HG03354 (cell line): ENCODE measurements around the gene DAPK2.

Experiments used
- ATAC-seq: cut with Tn5 transposase; IDR thresholded peaks from one replicate; pipeline ENCODE4 v1.9.1; 2021; ENCODE audit warnings: mild to moderate bottlenecking; ENCODE audit not compliant: unreplicated experiment, poor library complexity, severe bottlenecking

DAPK2 gene

DNA sequence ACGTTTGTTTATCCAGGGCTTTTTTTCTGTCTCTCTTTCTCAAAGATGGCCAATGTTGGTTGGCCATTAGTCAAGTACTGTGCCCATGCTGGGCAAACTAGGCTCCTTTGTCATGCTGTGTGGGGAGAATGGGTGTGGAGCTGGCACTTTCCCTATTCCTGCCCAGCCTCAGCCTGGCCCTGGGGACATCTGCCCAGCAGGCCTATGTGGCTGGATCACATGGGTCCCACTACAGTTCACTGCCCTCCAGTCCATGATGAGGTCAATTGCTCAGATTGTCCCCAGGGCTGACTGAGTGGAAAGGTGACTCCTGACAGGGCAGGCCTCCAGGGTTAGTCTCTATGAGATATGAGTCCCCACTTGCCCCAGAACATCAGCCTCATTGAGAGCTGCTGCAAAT is 158.1 kb downstream of the DAPK2 start:
- no peak for ATAC-seq

DNA sequence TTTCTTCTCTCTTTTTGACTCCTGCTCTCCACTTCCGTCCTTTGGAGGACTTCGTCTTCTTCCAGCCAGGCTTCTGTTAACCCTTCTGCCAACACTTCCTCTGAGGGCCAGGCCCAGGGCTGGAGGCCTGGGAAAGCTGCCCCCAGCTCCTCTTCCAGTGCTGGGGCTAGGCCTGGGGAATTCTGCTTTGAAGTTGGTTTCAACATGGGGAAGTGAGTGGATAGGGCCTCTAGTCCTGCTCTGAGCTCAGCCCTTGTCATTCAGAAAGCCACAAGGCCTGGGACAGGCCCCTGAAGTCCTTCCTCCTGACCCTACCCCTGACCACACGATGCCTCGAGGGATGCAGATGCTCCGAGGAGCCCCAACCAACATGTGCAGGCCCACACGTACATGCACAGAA is 158.7 kb downstream of the DAPK2 start:
- no peak for ATAC-seq

DNA sequence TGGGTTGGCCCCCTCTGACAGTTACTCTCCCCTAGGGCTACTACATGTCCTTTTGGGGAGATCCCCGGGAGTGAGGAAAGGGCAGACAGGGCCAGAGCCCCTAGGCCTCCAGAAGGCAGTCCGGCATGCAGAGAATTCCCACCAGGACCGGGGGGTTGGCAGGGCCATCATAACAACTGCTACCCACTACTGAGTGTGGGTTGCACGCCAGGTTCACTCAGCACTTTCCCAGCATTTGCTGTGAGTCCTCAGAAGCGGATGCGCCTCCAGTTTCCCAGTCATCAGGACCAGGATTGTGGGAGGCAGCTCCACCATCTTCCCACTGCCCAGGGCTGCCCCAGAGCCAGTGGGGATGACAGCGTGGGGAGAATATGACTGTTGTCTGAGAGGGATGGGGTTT is 161.3 kb downstream of the DAPK2 start:
- no peak for ATAC-seq

DNA sequence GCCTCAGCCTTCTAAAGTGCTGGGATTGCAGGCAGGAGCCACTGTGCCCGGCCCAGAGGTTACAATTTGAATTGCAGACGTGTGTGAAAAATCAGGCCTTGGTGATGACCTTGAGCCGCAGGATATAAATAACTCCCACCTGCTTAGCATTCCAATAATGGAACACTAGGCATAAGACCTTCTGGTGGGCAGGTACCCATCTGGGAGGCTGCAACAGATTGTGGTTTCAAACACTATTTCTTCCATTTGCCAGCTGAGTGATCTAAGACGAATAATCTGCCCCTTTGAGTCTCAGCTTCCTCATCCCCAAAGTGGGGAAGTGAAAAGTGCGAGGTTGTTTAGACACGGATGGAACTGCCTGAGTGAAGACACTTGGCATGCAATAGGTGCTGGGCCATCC is 164.9 kb downstream of the DAPK2 start:
- no peak for ATAC-seq

DNA sequence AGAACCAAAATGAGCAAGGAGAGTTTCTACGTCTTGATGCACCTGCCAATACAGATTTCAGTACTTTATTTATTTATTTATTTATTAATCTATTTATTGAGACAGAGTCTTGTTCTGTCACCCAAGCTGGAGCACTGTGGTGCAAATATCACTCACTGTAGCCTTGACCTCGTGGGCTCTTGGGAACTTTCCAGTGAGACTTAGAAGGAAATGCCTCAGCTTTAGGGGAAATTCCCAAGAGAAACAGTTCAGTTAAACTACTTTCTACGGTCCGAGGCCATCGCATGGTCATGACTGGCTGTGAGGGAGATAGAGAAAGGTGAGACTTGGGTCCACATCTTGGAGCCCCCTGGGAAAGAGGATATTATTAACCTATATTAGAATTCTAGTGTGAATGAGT is 165.5 kb downstream of the DAPK2 start:
- no peak for ATAC-seq

DNA sequence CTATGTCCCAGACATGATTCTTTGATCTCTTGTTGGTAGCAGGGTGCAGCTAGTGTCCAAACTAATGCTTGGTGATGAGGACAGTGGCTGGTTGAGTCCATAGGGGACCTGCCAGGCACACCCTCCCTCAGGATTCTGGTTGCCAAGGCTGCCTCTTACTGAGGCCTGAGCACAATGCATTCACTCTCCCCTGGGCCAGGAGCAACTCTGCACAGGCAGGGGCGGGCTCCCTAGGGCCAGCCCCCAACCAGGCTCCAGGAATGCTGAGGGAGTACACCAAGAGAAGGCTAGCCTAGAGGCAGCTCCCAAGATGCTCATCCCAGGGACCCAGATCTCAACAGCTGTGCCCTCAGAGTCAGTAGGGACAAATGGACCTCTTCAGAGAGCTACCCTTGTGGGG is 166.3 kb downstream of the DAPK2 start:
- ATAC-seq = no peak

DNA sequence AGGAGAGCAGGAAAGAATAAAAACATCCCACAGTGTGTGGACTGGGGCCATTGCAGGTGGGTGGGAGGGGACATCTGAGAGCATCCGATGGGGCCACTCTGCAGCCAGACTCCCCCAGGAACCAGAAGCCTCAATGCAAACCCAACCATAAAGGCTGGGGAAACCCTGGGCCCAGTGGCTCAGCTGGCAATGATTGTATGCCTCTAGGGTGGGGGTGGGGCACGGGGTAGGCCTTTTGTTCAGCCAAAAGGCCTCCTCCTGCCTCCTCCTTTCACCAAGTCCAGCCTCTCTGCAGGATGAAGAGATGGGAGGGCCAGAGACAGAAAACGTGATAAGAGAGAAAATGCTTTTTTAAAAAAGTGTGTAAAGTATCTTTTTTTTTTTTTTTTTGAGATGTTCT is 167.1 kb downstream of the DAPK2 start:
- ATAC-seq = no peak

DNA sequence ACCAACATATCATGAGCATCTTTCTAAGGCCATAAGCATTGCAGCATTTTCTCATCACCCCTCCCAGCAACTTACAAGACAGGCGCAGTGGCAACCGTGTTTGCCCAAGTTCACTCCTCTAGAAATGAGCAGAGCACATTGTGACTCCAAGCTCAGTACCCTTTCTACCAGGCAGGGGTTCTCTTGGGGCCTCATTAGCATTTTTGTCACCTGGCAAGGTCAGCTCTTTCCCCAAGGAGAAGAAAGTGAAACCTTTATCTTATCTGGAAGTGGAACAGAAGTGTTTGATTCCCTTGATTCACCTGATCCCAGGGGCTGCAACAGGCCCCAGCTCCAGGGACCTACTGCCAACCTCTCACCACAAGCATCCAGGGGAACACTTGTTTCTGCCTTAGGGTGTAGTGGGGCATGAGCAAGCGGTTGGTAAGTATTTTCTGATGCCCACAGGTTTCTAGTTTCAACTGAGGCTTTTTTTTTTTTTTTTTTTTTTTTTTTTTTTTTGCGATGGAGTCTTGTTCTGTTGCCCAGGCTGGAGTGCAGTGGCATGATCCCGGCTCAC is 168.5 kb downstream of the DAPK2 start:
- no peak for ATAC-seq

DNA sequence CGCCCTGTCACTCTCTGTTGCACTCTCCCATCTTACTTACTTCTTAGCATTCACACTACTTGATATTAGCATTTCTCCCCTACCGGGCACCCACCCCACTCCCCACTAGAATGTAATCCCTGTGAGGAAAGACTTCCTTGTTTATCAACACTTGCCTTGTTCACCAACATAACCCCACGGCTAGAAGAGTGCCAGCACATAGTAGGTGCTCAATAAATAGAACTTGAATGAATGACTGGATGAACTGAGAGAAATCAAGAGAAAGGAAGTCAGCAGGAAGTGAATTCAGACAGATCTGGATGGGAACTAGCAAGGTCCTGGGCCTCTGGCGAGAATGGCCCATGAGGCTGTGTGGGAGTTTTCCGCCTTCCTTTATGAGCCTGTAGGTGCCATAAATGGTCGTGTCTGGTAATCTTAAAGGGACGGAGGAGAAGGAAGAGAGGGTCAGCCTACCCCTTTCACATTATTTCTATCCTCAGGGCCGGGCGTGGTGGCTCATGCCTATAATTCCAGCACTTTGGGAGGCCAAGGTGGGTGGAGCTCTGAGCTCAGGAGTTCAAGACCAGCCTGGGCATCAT is 170.1 kb downstream of the DAPK2 start:
- no peak for ATAC-seq

DNA sequence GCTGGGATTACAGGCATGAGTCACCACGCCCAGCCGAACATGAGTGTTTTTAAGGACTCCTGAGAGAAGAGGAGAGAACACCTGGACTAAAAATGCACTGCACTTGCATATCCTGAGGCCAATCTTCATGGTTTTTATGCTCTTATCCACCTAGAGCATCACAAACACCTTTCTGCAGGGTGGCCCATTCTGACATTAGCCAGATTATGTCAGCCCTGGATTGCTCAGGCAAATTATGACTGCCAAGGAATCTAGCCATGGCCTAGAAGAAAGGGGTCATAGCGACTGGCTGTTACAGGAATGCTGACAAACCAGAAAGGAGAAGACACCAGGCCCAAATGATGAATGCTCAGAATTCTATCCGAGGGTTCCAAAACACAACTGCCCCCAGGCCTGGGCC is 171.7 kb downstream of the DAPK2 start:
- ATAC-seq = no peak

DNA sequence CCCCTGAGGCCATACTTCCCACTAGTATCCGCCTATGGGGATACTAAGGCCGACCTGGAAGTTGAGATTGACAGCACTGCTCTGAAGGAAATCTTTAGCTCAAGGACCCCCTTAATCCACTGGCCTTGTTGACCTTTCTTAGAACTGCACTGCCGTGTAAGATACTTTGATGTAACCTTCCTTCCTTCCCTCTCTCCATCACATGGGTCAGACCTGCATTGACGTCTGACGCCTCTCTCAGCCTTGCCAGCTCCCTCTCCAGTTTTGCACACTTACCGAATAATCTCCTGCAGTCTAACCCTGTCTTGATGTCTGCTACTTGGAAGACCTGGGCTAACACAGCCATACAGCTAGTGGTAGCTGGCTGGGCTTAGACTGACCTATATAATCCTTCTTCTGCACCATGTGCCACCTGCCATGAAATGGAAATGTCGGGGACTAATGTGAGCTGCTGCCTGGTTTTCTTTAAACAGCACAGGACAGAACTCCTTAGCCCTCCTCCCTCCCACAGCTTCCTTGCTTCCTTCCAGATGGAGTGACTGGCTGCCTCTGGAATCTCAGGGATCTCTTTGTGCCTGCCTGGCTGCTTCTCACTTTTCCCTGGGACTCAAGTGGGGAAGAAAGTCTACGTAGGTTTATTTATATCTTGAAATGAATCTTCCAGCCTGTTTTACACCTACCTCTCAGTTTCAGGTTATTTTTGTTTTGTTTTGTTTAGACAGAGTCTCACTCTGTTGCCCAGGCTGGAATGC is 173.3 kb downstream of the DAPK2 start:
- ATAC-seq = no peak

DNA sequence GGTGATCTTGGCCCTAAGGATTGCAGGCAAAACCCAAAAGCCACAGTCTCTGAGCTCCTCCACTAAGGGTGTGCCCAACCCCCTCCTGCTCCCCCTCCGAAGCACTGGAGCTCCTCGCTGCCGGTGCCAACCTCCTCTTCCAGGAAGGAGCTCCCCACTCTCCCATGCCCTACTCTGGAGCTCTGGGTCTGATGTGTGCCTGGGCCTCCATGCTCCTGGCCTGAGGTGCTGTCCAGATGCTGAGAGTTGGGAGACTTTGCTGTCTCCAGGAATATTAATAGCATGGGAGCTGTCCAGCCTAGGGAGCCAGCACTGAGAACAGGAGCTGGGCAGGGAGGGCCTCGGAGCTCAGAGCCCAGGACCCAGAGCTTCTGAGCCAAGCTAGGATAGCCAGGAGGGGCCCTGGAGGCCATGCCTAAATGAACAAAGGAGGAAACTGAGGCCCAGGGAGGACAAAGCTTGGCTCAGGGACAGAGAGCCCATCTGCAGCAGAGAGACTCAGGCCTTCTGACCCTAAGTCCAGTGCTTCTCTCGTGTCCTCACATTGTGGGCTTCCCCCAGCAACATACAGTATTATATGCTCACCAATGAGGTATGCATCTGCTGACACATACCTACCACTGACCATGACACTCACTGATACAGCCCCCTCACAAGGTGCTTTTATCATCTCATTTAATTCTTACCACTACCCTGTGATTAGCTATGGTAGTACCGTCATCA is 175.6 kb downstream of the DAPK2 start:
- ATAC-seq = no peak

DNA sequence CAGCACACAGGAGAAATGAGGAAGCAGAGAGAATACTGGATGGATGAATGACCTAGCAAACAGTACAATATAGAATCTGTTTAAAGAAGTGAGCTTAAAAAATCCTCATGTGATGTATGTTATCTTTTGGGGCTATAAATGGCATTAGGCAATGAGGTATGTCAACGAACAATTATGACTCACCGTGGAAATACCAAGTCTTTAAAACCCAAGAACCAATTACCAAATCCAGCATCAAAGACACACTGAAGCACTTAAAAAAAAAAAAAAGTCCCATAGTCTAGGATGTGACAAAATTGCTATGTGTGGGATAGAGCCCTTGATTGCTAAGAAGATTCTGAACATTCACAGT is 176.3 kb downstream of the DAPK2 start:
- ATAC-seq = no peak

DNA sequence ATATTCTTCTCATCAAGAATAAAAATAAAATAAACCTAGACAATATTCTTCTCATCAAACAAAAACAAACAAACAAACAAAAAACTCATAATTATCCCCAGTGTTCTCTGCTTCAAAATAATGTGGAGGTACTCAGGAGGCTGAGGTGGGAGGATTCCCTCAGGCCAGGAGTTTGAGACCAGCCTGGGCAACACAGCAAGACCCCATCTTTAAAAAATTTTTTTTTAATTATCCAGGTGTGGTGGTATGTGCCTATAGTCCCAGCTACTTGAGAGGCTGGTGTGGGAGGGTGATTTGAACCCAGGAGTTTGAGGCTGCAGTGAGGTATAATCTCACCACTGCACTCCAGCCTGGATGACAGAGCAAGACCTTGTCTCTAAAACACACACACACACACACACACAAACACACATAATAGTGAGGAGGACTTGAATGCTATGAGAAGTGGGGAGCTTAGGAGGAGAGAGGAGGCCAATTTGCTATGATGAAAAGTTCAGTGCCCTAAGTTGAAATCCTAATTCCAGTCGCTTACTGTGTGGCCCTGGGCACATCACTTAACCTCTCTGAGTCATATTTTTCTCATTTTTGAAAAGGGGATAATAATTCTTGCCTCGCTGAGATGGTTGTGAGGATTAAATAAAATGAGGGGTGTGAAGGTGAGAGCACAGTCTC is 176.8 kb downstream of the DAPK2 start:
- ATAC-seq = no peak

DNA sequence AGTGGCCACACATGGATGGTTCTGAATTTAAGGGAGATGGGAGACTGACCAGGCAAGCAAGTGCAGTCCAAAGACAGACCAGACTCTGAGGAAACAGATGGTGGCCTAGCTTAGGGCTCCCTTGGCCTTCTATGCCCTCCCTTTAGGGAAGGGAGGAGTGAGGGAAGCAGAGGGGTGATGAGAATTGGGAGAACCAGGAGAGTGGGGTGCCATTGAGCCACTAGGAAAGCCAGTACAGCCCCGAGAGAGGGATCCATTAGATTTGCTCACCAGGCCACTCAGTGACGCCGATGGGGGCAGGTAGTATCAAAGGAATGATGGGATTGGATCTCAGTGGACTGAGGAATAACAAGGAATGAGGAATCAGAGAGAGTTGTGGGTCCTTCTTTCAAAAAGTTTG is 182.1 kb downstream of the DAPK2 start:
- no peak for ATAC-seq

DNA sequence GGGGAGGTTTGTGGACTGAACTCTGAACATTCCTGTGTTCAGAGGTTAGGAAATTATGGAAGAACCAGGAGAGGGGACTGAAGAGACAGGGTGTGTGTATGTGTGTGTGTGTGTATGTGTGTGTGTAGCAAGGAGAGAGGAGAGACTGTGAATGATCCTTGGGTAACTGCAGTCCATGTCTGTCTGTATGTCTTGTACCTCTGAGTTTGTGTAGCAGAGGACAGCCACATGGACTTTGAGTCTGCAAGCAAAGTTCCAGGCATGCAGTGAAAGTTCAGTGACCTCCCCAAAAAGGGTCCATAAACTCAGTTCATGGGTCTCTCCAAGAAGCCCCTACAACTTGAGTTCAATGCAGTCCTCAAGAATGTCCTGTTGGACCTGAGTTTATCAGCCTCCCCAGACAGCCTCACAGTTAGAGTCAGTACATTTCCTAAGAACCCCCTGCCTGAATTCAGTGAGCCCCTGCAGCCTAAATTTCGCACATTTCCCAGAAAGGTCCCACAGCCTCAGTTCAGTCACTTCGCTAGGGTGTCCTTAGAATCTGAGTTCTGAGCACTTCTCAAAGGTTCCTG is 184.3 kb downstream of the DAPK2 start:
- no peak for ATAC-seq

DNA sequence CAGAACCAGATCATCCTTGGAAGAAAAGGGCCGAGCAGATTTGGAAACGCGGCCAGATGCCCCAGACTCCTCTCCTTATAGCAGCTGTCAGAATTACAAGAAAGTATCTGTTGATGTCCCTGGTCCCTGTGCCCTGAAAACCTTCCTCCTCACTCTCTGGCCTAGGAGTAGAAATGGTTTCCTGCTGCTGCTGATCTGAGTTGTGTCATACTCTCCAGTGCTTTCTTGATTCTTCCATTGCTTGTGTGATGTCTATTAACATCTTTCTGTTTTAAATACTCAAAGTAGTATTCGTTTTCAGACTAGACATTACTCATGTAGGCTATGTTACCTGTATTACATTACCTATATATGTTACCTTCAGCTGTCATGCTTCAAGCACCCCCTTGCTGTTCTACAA is 185.7 kb downstream of the DAPK2 start:
- ATAC-seq = no peak

DNA sequence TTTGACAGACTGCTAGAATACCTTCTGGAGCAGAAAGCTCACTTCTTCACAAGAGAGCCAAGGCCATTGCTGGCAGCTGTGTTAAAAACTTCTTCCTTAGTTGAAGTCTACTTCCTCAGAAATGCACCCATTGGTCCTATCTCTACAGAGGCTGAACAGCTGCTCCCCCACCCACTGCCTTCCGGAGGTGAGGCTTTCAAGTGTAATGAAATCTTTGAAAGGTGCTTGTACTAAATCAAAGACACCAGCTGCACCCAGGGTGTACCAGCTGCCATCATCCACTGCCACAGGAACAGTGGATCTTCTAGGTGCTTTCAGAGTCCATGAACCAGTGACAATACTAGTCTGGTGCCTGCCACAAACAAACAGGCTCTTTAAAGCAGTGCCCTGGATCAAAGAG is 186.1 kb downstream of the DAPK2 start:
- no peak for ATAC-seq

DNA sequence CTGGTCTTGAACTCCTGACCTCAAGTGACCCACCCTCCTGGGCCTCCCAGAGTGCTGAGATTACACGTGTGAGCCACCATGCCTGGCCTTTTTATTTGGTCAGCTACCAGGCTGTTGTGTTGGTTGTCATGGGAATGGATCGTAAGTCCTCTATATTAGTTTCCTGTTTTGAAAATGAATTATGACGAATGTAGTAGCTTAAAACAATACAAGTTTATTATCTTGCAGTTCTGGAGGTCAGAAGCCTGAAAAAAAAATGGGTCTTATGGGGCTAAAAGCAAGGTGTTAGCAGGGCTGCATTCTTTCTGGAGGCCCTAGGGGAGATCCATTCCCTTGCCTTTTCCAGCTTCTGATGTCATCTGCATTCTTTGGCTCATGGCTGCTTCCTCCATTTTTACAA is 187.4 kb downstream of the DAPK2 start:
- ATAC-seq = no peak

DNA sequence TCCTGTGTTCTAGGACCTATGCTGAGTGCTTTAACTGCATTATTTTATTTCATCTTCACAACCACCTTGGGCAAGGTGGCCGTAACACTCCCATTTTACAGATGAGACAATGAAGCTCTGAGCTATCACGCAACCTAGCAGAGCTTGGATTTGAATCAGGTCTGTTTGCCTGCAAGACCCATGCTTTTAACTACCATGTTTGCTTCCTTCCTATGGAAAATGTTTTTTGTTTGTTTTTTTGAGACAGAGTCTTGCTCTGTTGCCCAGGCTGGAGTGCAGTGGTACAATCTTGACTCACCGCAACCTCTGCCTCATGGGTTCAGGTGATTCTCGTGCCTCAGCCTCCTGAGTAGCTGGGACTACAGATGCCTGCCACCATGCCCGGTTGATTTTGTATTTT is 187.8 kb downstream of the DAPK2 start:
- ATAC-seq = no peak
